HFFc6 (cell line): ENCODE measurements around the gene KCTD8. TPM values are rescaled to one million over a fixed set of nuclear protein-coding genes. Genes with fewer than 3 reads are reported as not detected.

Experiments
- DNase-seq: peaks from one replicate; pipeline ENCODE4 v3.0.0-alpha.2; 2018
- H3K27ac Mint-ChIP-seq: 2 replicates; pipeline ENCODE4 v1.8.0; 2020; ENCODE audit warnings: mild to moderate bottlenecking, mixed read lengths
- H3K27me3 Mint-ChIP-seq: 2 replicates; pipeline ENCODE4 v1.8.0; 2021; ENCODE audit warnings: mild to moderate bottlenecking, moderate library complexity, mixed read lengths; ENCODE audit not compliant: insufficient read depth
- H3K36me3 Mint-ChIP-seq: 2 replicates; pipeline ENCODE4 v1.8.0; 2021; ENCODE audit warnings: low read depth, mixed read lengths
- H3K4me1 Mint-ChIP-seq: 2 replicates; pipeline ENCODE4 v1.8.0; 2020; ENCODE audit warnings: low read depth, mixed read lengths
- H3K4me3 Mint-ChIP-seq: 2 replicates; pipeline ENCODE4 v1.8.0; 2020; ENCODE audit warnings: mild to moderate bottlenecking, moderate library complexity, mixed read lengths
- H3K9me3 Mint-ChIP-seq: 2 replicates; pipeline ENCODE4 v1.8.0; 2020; ENCODE audit warnings: mild to moderate bottlenecking, mixed read lengths
- CTCF ChIP-seq: fragments of 200-600 bp; sonication (generic); IDR thresholded peaks from 2 replicates; pipeline ENCODE4 v1.5.0; 2021; ENCODE audit warnings: antibody characterized with exemption, mild to moderate bottlenecking
- long read RNA-seq: library from polyadenylated mRNA; unstranded; transcript quantifications from one replicate; pipeline ENCODE4 v2.0.0, GENCODE V29; 2019
- total RNA-seq, 6 experiments: library from RNA; stranded (reverse); fragmentation: NEBNext Ultra II Directional; extraction: Animal tissue kit (Norgen Biotek cat#: 25700); gene quantifications; 2 replicates in 1 of 6; 3 replicates in 5 of 6; pipeline ENCODE4 v1.2.3, GENCODE V29; 2021

Gene KCTD8
- total RNA-seq, result not detected
- long read RNA-seq, result 0 reads

- H3K27me3 Mint-ChIP-seq, result peaks cover 3% of the 10 kb centered on the region; the same call in 1 of the 2 replicates
- peak; percentile 7 for DNase-seq
- H3K4me1 Mint-ChIP-seq, result peaks cover 7% of the 10 kb centered on the region
- H3K36me3 Mint-ChIP-seq, result no peaks in the 10 kb centered on the region
- peak within 1 kb of the TSS; percentile 85 for H3K4me3 Mint-ChIP-seq
- no peaks in the 10 kb centered on the region for H3K9me3 Mint-ChIP-seq
- no peak within 1 kb of the TSS for H3K27ac Mint-ChIP-seq
- TF ChIP-seq CTCF, result peak; percentile 72
Measured at GRCh38 chr4:44448521-44449461, at the start of gene KCTD8. Gene KCTD8, minus strand, starts transcription at chr4:44448809.

- Mint-ChIP-seq H3K9me3 (peaks cover 5% of the 10 kb centered on the region), H3K4me3 (no peak overlapping the region), H3K27ac (no peak overlapping the region), H3K36me3 (no peaks in the 10 kb centered on the region), H3K4me1 (no peaks in the 10 kb centered on the region), H3K27me3 (no peaks in the 10 kb centered on the region)
- TF ChIP-seq CTCF, result no peak
- no peak for DNase-seq
Measured at GRCh38 chr4:44494810-44495701, 46.4 kb upstream of the KCTD8 start.

- Mint-ChIP-seq H3K9me3 (peaks cover 5% of the 10 kb centered on the region), H3K27me3 (no peaks in the 10 kb centered on the region), H3K36me3 (no peaks in the 10 kb centered on the region), H3K4me1 (no peaks in the 10 kb centered on the region), H3K27ac (no peak overlapping the region), H3K4me3 (no peak overlapping the region)
- peak; percentile 69 for TF ChIP-seq CTCF
- no peak for DNase-seq
Measured at GRCh38 chr4:44493924-44494323, 45.3 kb upstream of the KCTD8 start.

GRCh38 chr4:44487341-44487740 is 38.7 kb upstream of the KCTD8 start:
- no peaks in the 10 kb centered on the region for H3K4me1 Mint-ChIP-seq
- H3K9me3 Mint-ChIP-seq, result peaks cover 4% of the 10 kb centered on the region
- TF ChIP-seq CTCF, result no peak
- H3K4me3 Mint-ChIP-seq, result no peak overlapping the region
- DNase-seq, result no peak
- no peaks in the 10 kb centered on the region; the same call in 1 of the 2 replicates for H3K27me3 Mint-ChIP-seq
- no peaks in the 10 kb centered on the region for H3K36me3 Mint-ChIP-seq
- no peak overlapping the region for H3K27ac Mint-ChIP-seq

- Mint-ChIP-seq H3K27ac (no peak overlapping the region), H3K27me3 (no peaks in the 10 kb centered on the region), H3K4me3 (no peak overlapping the region), H3K9me3 (peaks cover 46% of the 10 kb centered on the region), H3K36me3 (no peaks in the 10 kb centered on the region), H3K4me1 (no peaks in the 10 kb centered on the region)
- DNase-seq, result no peak
- no peak for TF ChIP-seq CTCF
Measured at GRCh38 chr4:44479731-44480130, 31.1 kb upstream of the KCTD8 start.
